Suppressor macrophage (primary cell): ENCODE results near the gene CFAP300.

Experiments used
- DNase-seq, 4 experiments: peaks; one replicate each; pipeline ENCODE4 v3.0.0-alpha.2; 2020 to 2022

The CFAP300 gene

GRCh38 chr11:102073253-102073652 is 26.0 kb downstream of the CFAP300 start:
- DNase-seq = no peak

- DNase-seq = no peak
These were observed 32.4 kb downstream of the CFAP300 start for GRCh38 chr11:102079625-102080024.

- DNase-seq = no peak
These were observed 34.1 kb downstream of the CFAP300 start for GRCh38 chr11:102081313-102081712.

- DNase-seq = no peak
These were observed 38.8 kb downstream of the CFAP300 start for GRCh38 chr11:102085864-102086551.

- no peak for DNase-seq
These were observed 49.9 kb downstream of the CFAP300 start for GRCh38 chr11:102097186-102097585.

- DNase-seq = no peak
These were observed 52.5 kb downstream of the CFAP300 start for GRCh38 chr11:102099755-102100154.

- DNase-seq = no peak
These were observed 61.6 kb downstream of the CFAP300 start for GRCh38 chr11:102108734-102109440.

- DNase-seq = peak; percentile 76 to 93 (median 84)
These were observed 62.9 kb downstream of the CFAP300 start, which contains the start of gene YAP1 for GRCh38 chr11:102109896-102110760. Gene YAP1, plus strand, starts transcription at chr11:102110447. Its CDS starts 402 bp downstream, at chr11:102110849.

GRCh38 chr11:102110761-102111010 is 63.4 kb downstream of the CFAP300 start:
- DNase-seq = no peak

- DNase-seq = no peak
These were observed 64.0 kb downstream of the CFAP300 start for GRCh38 chr11:102111011-102111786.

GRCh38 chr11:102111787-102112508 is 64.7 kb downstream of the CFAP300 start:
- DNase-seq = peak in 3 of 4 experiments; percentile 3 to 13 (median 4)

GRCh38 chr11:102112509-102112821 is 65.2 kb downstream of the CFAP300 start:
- no peak for DNase-seq

GRCh38 chr11:102114032-102114431 is 66.8 kb downstream of the CFAP300 start:
- DNase-seq = no peak

- DNase-seq = no peak
These were observed 68.3 kb downstream of the CFAP300 start for GRCh38 chr11:102115557-102115956.

- no peak for DNase-seq
These were observed 69.4 kb downstream of the CFAP300 start for GRCh38 chr11:102116453-102117205.

GRCh38 chr11:102117472-102118113 is 70.4 kb downstream of the CFAP300 start:
- peak in 1 of 4 experiments; percentile 17 for DNase-seq

- DNase-seq = no peak
These were observed 71.7 kb downstream of the CFAP300 start for GRCh38 chr11:102118937-102119336.

GRCh38 chr11:102119997-102120396 is 72.8 kb downstream of the CFAP300 start:
- DNase-seq = no peak

- no peak for DNase-seq
These were observed 73.3 kb downstream of the CFAP300 start for GRCh38 chr11:102120437-102120973.

- no peak for DNase-seq
These were observed 74.1 kb downstream of the CFAP300 start for GRCh38 chr11:102121329-102121728.
